GM21381 (cell line): ENCODE measurements around the gene GPC6.
"Not testable (repeated sequence)": the region's sequence is repeated elsewhere in the genome, so short reads cannot be mapped to it uniquely, and the experiment has no call there.

Experiments used
- ATAC-seq: cut with Tn5 transposase; IDR thresholded peaks from one replicate; pipeline ENCODE4 v1.9.1; 2021; ENCODE audit warnings: mild to moderate bottlenecking, moderate library complexity; ENCODE audit not compliant: unreplicated experiment

Gene GPC6

DNA sequence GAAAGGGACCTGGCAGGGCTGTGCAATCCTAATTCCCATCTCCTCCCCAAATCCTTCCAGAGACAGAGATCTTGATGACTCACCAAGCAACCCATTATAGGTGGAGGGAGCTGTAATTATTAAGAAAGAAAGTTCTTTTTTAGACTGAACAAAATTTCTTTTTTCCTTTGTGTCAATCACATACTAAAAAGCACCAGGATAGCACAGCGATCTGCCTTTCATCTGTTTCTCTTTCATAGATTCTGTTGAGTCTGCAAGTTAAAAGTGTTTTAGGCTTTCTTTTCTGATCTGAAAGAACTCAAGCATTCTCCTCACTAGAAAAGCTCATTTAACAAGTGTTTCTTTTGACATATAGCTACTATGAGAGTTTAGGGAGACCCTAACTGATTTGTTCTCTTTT, 1030.1 kb downstream of the GPC6 start:
- ATAC-seq, result no peak

DNA sequence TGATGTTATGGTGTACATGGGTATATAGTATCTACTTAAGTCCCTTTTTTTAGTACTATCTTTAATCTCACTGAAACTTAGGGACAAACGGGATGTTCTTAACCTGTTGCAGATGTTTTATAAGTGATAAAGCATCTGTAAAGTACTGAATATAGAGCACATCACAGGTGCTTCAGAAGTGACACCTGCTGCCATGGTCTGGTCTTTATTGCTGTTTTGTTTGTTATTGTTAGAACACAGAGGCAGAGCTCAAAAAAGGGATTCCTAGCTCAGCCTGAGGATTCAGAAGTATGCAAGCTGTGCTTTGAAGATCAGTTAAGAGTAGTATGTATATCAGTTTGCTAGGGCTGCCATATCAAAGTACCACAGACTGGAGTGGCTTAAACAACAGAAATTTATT, 1033.4 kb downstream of the GPC6 start:
- ATAC-seq, result no peak

DNA sequence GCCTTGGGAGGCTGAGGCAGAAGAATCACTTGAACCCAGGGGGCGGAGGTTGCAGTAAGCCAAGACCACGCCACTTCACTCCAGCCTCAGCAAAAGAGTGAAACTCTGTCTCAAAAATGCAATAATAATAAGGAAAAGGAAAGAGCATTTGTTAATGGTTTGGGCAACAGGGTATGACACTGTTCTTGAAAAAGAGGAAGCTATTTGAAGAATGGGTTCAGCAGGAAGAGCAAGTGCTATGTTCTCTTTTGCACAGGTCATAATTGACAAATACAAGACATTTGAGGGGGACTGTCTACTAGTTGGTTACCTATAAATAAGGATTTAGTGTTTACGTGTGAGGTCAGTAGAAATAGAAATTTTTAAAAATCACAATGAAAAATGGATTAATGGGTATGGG, 1034.6 kb downstream of the GPC6 start:
- no peak for ATAC-seq

DNA sequence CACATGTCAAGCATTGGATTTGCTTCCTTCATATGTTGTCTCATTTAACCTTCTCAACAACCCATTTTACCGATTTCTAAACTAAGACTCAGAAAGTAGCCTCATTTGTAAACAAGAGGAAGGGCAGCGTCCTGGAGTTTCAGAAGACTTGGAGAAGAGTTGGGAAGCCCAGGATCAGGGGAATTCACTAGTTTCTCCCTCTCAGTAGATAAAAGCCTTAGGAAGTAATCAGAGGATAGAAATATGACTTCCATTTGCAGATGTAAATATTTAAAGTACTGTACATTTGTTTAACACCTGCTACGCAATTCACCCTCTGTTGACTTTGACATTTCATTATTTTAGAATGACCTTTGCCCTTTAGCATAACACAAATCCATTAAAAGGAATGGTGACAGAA, 1036.4 kb downstream of the GPC6 start:
- ATAC-seq, result no peak

DNA sequence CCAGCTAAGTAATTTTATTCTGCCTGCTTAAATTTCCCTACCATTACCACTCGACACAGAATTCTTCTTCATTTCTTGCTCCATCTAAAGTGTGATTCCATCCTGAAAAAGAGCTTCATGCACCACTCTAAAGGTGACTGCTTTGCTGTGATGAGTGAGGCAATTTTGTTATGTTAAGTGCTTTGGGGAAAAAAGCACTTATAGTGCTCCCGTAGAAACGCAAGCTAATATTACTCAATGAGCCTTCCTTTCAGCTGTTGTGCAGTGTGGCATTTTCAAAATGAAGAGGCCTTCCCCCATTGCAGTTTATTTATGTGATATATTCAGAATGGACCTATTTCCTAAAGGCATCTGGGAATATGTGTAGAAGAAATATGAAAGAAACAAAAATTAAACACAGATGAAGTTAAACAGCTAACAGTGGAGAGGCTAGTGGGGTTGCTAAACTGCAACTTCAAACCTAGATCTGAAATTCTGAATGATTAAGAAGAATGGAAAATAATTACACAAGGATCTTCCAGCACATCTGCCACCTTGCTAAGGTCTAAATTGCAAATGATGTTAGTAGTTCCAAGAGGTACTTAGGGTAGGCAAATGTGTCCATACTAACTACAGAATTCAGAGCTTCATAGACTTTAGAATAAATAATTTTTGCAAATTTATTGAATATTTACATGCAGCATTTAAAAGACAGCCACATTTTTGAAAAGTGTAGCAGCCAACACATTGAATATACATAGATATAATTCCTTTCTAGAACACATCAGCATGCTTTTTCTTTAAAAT, 1041.2 kb downstream of the GPC6 start:
- ATAC-seq, result no peak

DNA sequence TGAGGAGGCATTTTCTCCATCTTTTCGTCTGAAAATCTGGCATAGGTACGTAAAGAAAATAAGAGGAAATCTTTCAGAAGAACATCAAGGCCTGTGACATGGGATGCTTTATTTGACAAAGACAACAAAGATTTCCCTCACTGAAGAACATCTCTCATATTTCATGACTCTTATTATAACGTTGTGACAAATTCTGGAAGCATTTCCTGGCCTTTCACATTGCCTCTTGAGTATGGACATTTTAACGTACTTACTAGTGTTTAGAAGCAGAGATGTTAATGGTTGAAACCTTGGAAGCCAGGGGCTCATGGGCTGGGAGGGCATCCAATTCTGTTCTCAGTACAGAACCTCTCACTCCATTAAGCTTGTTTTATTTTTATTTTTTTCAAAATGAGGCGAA, 1042.1 kb downstream of the GPC6 start:
- no peak for ATAC-seq

DNA sequence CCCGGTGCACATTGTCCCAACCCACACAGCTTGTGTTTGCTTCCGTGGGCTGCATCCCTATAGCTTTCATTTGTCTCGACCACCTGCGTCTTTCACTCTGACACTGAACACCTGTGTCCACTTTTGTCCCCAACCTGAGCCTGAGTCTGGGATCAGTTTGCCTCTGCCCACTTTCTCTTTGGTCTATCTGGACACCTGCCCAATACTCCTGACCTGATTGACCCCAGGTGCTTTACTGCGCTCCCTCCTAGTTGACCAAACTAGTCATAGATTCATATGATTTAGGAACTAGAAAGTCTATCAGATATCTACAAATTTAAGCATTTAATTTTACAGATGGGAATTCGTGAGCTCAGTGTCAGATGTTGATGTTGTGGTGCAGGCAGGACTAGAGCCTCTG, 1043.0 kb downstream of the GPC6 start:
- no peak for ATAC-seq

DNA sequence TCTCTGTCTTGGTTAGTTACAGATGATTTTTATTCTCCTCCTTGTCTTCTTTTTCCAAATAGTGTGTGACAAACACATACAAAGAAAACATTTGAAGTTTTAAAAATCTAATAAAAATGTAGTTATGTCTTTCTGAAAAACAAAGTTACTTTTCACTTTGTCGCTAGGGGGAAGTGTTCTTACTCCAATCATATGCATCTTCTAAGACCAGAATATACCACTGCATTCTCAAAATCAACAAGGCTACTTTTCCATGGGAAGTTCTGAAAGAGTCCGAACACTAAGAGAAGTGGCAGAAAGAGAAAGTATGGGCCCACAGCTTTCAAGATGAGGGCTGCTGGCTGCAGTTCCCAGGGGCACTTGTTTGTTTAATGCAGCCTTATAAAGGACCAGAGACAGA, 1043.9 kb downstream of the GPC6 start:
- ATAC-seq, result no peak

DNA sequence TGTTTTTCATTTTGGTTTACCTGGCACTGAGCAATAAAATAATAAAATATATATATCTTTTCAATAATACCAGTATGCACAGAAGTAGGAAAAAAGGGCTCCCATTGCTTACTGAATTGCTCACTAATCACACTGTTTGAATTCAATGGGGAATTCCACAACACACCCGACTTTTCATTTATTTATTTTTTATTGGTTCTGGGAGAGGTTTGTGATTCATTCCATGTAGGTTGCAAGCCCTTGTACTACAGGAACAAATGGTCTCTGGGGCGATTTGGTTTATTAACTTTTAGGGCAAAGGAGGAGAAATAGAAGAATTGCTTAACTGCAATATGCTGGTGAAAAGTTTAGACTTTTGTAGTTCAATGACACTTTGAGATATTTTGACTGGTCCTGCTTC, 1045.4 kb downstream of the GPC6 start:
- ATAC-seq, result no peak

DNA sequence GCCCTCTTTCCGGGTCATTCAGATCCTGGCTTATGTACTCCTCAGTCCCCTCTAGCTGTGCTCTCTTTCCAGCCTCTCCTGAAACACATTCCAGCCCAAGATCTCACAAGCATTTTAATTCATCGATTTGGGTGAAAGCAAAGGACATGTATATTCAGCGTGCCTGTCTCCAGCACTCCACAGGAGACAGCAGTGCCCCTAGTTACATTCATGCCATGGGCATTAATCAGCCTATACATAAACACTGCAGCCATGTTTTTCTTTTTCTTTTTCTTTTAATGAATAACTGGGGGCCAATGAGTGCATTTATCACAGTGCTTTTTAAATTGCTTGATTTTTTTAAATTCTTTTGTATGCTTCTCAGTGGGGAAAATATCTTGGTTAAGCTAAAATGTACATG, 1053.7 kb downstream of the GPC6 start:
- no peak for ATAC-seq

DNA sequence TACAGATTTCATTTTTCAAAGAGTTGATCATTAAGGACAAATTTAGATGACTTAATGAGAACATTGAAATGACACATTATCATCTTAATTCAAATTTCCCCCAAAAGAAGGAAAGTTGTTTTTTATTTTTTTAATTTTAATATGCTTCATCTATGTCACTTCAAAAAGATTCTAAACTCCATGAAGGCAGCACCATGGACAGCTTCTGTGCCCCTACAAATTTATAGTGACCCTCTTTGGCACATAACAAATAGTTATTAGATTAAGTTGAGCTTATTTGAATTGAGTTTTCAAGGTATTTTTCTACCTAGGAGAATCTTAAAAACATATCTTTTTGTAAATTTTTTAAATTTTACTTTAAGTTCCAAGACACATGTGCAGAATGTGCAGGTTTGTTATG, 1054.2 kb downstream of the GPC6 start:
- no peak for ATAC-seq

DNA sequence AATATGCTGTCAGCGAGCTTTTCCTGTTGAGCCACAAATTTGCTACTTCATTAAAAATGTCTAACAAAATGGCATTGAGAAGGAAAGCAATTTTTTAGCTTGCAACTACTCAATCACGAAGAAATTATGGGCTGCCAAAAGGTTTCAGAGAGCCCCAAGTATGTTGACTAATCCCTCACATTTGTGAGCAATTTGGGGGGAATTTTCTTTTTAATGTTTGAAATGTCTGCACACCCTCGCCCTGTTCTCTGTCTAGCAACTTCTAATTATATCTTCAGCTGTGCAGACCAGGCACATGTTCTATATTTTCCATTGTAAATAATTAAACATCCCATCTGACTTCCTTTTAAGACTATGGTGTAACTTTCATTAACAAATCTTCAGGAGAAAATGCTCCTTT, 1060.0 kb downstream of the GPC6 start:
- no peak for ATAC-seq

DNA sequence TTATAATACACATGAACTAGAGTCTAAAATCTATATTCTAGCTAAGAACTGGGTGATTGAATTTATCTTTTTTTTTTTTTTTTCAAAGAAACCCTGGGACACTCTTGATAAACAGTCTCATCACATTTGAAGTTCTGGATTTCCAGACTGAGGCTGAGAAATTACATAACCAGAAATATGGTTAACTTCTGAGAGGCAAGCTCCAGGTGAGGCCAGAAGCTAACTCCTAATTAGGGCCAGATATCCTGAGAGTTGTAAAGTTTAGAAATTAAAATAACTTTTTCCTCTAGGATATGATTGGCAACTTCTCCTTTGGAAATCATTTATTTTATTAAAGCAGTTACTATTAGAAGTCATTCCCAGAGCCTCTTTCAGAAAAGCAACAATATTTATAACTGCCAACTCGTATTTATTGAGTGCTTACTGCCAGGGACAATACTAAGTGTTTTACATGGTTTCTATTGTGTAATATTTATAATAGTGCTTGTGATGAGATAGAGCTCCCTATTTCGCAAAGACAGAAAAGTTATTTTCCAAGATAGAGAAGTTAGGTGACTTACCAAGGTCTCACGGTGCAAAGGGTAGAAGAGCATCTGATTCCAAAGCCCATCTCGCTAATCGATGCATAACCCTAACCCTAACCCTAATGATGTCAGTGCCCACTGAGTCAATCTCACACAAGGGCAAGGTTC, 1065.2 kb downstream of the GPC6 start:
- ATAC-seq, result no peak

DNA sequence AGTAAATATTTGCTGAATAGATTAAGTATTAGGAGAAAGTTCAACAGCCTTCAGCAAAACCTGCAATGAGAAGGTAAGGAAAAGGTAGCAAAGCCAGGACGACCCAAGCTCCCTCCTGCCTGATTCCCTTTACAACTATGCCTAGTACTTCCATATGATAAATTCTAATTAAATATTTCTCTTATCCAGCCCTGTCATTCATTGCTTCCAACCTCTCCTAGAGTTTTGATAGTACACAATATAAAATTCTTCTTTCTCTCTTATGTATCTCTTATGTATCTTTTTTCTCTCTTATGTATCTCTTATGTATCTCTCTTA, 1065.7 kb downstream of the GPC6 start:
- ATAC-seq, result no peak

DNA sequence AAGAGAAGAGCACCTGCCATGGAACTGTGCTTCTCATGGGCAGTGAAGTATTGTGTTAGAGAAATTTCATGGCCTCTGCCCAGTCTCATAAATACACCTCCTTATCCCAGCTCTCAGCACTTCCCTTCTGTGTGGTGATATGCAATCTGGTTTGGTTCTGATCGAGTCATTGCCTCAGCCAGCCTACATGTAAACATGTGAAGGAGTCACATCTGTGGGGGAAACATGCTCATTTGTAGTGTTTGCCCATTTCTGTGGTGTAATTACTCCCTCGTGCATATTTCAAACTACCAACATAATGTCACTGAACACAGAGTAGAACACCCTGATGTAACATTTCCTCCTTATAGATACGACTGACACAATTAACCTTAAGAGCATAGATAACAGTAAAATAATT, 1069.9 kb downstream of the GPC6 start:
- no peak for ATAC-seq

DNA sequence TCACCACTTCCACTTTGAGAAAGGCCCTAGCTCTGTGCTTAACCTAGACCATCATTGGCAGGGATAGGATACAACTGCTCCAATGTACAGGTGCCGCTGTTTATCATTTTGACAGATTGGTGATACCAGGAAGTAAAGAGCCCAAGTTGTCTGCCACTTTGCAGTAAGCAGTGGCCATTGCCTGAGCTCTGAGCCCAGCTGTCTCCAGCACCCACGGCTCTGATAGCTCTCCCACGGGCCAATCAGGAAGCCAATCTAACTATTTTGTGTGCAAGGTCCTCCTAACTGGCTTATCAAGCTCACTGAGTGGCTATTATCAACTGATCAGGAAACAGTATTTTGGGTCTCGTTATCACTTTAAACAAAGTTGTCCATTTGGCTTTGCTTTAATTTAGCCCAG, 1071.7 kb downstream of the GPC6 start:
- ATAC-seq, result no peak

DNA sequence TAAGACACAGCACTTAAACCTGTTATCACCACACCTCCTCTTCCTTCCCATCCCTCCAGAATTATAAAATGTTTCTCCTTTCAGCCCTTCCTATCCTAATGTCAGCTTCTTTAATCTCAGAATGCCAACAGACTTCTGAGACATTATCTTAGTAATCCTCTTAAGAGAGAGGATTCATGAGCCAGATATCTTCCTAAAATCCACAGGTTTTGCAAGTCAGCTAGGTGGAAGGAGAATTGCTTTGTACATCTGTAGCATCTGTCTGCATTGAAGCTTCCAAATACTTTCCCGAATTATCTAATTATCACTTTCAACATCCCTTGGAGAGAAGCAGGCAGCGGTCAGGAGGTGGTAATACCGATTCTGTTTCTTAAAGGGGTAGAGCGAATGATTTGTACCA, 1073.8 kb downstream of the GPC6 start:
- no peak for ATAC-seq

DNA sequence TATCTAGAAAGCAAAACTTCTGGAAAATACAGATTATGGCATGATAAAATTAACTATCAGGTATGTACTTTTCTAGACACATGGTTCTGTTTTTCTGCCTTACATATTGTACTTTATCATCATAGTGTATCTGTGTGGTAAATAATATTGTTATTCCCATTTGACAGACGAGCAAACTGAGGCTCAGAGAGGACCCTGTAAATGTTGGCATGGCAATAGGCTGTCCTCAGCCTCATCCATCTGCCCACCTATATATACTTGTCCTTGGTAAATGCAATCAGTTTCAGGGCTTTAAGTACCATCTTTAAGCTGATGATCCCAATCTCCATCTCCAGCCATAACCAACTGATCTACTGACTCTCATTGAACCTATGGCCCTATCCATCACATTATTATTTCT, 1074.9 kb downstream of the GPC6 start:
- ATAC-seq, result no peak

DNA sequence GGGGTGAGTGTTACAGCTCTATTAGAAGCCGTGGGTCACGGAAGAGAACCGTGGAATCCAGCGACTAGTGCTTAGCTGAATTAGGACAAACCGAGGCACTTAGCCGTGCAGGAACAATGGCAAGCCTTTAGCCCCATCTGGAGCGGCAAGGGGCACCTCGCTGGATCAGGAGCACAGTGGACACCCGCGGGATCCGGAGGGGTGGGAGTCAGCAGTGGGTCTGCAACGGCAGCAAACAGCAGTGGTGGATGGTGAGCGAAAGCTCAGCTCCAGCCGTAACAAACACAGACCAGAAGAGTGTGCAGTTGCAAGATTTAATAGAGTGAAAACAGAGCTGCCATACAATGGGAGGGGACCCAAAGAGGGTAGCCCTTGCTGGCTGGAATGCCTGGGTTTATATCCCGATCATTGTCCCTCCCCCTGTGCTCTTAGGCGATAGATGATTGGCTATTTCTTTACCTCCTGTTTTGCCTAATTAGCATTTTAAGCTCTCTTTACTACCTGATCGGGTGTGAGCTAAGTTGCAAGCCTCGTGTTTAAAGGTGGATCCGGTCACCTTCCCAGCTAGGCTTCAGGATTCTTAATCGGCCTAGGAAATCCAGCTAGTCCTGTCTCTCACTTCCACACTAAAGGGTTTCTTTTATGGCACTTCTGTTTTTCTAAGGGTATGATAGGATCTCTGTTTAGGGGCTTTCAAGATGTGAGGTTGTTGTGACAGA, 1076.4 kb downstream of the GPC6 start:
- ATAC-seq, result not testable (repeated sequence)

DNA sequence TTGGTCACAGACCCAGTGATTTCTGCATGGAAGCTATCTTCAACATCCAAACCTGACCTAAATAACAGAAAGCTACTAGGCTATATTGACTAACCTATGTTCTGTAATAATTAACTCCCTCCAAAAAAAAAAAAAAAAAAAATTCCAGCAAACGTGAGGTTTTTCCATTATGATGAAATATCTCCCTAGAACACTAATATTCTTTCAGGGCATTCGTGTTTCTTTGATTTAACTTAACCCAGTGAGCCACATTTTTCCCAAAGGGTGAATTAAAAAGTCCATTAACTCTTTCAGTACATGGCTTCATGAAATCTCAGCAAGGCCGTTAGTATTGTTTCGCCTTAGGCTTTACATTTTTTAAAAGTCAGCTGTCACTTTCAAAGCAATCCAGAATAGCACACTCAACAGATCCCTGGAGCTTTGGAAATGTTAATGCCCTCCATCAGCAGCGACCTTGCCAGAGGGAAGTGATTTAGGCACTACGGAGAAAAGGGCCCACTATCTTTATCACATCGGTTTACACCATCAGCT, 1077.1 kb downstream of the GPC6 start:
- ATAC-seq, result no peak

DNA sequence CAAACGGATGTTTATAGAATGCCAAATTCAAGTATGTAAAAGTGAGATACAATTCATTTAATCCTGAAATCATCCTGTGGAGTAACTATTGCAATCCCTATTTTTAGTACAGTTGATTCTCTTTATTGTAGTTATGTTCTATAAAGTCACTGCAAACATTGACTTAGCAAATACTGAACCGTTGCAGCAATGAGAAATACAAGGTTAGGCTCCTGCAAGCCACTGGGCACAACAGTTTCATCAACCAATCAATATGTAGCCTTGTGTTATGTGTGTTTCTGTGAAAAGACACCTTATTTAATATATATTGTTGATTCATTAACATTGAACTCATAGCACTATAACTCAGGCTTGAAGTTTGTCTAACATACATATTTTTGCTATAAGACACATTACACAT, 1078.4 kb downstream of the GPC6 start:
- ATAC-seq, result no peak

DNA sequence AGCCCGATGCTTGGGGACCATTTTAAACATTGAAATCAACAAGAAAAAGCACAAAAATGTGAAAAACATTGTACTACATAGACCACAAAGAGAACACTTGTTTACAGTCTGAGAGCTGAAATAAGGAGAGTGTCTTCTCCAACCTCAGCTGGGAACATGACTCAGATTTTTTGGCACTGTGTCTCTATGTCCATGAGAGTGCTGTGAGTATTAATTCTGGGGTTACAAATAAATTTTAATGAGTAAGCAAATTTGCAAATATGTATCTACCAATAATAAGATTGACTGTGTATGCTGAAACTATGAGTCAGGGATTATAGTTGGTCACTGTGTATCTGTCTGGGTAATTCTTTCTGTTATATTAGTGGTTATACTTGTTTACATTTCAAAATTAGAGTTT, 1078.9 kb downstream of the GPC6 start:
- ATAC-seq, result no peak
